Stimulated activated CD4-positive, alpha-beta T cell treated with anti-CD3 and anti-CD28 coated beads, Interleukin-1b, Interleukin-23, amount 100 ng/mL, for 4 hours (primary cell): ENCODE results near the gene ABCA13.

Source experiments
- DNase-seq, 2 donors: peaks; one replicate each; pipeline ENCODE4 v3.0.0-alpha.2; 2020; ENCODE audit warnings: low read depth in 2 of 2

ABCA13 gene

GRCh38 chr7:48296966-48297365 lies 125.7 kb downstream of the ABCA13 start:
- DNase-seq: no peak

GRCh38 chr7:48298779-48299178 lies 127.5 kb downstream of the ABCA13 start:
- DNase-seq: no peak

- DNase-seq: no peak
Observed at GRCh38 chr7:48299580-48300169, 128.4 kb downstream of the ABCA13 start.

- DNase-seq: no peak
Observed at GRCh38 chr7:48300301-48300700, 129.0 kb downstream of the ABCA13 start.

- DNase-seq: no peak
Observed at GRCh38 chr7:48301201-48301600, 129.9 kb downstream of the ABCA13 start.

- DNase-seq: no peak
Observed at GRCh38 chr7:48304641-48305040, 133.4 kb downstream of the ABCA13 start.

- DNase-seq: no peak
Observed at GRCh38 chr7:48305661-48306060, 134.4 kb downstream of the ABCA13 start.

- no peak for DNase-seq
Observed at GRCh38 chr7:48307041-48307714, 135.9 kb downstream of the ABCA13 start.

GRCh38 chr7:48309720-48310119 lies 138.5 kb downstream of the ABCA13 start:
- no peak for DNase-seq

GRCh38 chr7:48311464-48312100 lies 140.3 kb downstream of the ABCA13 start:
- DNase-seq: no peak

GRCh38 chr7:48312151-48312550 lies 140.9 kb downstream of the ABCA13 start:
- no peak for DNase-seq

- DNase-seq: no peak
Observed at GRCh38 chr7:48316768-48317167, 145.5 kb downstream of the ABCA13 start.

- DNase-seq: no peak
Observed at GRCh38 chr7:48317360-48317759, 146.1 kb downstream of the ABCA13 start.

GRCh38 chr7:48321319-48322010 lies 150.2 kb downstream of the ABCA13 start:
- DNase-seq: no peak

GRCh38 chr7:48337012-48337621 lies 165.9 kb downstream of the ABCA13 start:
- no peak for DNase-seq

- no peak for DNase-seq
Observed at GRCh38 chr7:48337781-48338180, 166.5 kb downstream of the ABCA13 start.

- no peak for DNase-seq
Observed at GRCh38 chr7:48347230-48347825, 176.1 kb downstream of the ABCA13 start.

GRCh38 chr7:48350515-48350914 lies 179.3 kb downstream of the ABCA13 start:
- DNase-seq: no peak

- no peak for DNase-seq
Observed at GRCh38 chr7:48351900-48352299, 180.6 kb downstream of the ABCA13 start.

GRCh38 chr7:48355346-48355745 lies 184.1 kb downstream of the ABCA13 start:
- no peak for DNase-seq

- DNase-seq: no peak
Observed at GRCh38 chr7:48360574-48360973, 189.3 kb downstream of the ABCA13 start.

- no peak for DNase-seq
Observed at GRCh38 chr7:48363174-48363573, 191.9 kb downstream of the ABCA13 start.
